ENCODE data around the gene SMC4.
"Not testable (repeated sequence)": the region's sequence is repeated elsewhere in the genome, so short reads cannot be mapped to it uniquely, and the experiment has no call there.

The SMC4 gene

GRCh38 chr3:160399125-160400029 is at the start of gene SMC4, which contains the start of gene IFT80:
SMC4 (plus strand) TSS chr3:160399650; CDS start chr3:160400827, 1,177 bp downstream.
IFT80 (minus strand) TSS chr3:160399225; CDS start chr3:160384600, 14,625 bp downstream.
- DNase-seq: peak; percentile 98

DNA sequence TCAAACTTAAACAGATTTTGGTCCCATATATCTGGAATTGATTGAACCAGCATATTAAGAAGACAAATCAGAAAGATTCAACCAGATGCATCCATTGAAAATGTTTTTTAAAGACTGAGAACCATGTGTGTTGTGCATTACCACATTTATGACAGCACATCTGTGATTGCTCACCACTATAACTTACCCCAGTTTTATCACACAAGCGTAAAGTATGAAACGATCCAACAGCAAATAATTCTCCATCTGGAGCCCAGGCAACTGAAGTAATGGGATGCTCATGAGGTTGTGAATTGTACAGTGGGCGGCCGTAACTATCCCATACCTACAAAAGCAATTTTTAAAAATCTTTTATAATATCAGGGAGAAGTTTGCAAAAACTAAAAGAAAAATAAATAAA is 43.6 kb upstream of the SMC4 start:
- no peak for DNase-seq

DNA sequence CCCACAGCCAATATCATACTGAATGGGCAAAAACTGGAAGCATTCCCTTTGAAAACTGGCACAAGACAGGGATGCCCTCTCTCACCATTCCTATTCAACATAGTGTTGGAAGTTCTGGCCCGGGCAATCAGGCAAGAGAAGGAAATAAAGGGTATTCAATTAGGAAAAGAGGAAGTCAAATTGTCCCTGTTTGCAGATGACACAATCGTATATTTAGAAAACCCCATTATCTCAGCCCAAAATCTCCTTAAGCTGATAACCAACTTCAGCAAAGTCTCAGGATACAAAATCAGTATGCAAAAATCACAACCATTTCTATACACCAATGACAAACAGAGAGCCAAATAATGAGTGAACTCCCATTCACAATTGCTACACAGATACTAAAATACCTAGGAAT is 36.6 kb upstream of the SMC4 start:
- not testable (repeated sequence) for DNase-seq

DNA sequence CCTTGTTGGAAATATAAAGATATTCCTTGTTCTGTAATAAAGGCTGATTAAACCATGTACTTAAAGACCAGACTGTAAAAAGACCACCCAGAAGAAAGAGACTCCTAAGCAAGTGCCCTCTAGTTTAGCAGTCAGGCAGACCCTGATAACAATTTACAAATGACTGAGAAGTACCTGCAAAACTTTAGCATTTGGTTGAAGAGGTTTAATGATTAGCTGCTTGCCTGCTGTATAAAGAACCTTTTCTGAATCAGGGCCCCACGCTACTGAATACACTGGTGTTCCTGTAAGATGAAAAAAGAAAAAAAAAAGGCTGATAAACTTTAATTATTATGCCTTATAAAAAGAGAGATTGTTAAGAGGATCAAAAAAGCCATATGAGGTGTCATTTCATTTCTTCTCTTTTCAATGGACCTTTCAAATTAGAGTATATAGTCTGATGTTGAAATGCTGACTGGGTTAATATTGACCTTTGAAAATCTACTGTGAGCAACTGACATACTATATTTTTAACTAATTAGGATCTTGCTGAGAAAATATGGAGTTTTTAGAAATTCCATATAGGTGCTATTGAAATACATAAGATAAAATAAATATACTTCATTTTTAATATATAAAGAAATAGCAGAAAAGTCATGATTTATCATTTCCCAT is 33.5 kb upstream of the SMC4 start:
- DNase-seq: no peak

DNA sequence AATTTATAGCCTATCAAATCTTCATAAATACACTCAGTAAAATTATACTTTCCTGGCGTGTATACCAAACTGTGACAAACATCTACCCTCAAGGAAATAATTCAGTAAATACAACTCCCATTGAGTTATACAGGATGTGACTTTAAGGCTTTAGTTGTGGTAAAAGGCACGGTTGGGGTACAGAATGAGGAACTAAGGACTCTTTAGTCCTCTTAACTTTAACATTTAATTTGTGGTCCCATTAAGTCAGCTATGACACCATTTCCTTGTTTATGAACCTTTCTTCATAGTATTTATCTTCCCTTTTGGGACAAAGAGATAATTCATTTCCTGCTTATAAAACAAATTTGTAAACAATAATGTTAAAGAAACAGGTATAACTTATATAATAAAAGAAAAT is 30.6 kb upstream of the SMC4 start:
- DNase-seq: no peak

DNA sequence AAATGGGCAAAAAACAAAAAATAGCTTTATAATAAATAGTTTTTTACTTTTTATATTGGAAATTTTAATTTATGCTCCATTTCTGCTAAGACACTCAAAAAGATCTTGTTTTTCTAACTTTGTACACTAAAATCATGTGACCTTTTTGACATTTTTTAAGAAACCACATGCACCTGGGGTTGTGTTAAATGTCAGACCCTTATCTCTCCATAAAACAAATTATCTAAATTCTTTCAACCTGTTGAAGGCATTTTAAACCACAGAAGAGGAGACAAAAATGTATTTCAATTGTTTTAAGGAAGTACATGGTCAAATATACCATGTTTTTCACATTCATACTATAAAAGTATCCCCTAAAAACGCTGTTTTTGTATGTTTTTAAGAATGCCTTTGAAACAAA is 29.7 kb upstream of the SMC4 start:
- no peak for DNase-seq

- no peak for DNase-seq
These were observed 28.2 kb upstream of the SMC4 start for GRCh38 chr3:160370987-160371857.

- no peak for DNase-seq
These were observed 26.7 kb upstream of the SMC4 start for GRCh38 chr3:160372780-160373179.

DNA sequence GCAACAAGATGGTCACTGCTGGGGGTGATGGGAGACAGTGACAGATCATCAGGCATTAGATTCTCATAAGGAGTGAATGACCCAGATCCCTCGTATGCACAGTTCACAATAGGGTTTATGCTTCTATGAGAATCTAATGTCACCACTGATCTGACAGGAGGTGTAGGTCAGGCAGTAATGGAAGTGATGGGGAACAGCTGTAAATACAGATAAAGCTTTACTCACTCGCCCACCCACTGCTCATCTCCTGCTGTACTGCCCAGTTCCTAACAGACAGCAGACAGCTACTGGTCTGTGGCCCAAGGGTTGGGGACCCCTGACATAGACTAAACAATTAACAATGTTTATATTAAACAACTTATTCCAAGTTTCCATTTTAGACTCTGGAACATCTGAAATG is 25.8 kb upstream of the SMC4 start:
- DNase-seq: no peak

DNA sequence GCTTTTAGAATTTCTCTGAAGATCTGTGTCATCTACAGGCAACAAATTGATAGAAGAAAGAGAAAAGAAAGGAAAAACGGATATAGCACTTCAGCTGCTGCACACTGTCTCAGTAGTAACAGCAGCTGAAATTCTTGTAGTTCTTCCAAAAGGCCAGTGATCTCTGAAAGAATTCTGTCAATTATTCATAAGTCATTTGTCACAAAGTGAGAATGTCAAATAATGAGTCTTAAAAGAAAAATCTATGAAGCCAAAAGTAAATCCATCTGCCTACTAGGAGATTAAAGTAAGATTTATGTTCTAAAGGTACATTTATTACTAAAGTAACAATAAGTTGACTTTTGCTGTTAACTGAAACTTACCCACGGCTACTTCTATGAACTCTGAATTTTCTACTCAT is 25.0 kb upstream of the SMC4 start:
- DNase-seq: no peak

DNA sequence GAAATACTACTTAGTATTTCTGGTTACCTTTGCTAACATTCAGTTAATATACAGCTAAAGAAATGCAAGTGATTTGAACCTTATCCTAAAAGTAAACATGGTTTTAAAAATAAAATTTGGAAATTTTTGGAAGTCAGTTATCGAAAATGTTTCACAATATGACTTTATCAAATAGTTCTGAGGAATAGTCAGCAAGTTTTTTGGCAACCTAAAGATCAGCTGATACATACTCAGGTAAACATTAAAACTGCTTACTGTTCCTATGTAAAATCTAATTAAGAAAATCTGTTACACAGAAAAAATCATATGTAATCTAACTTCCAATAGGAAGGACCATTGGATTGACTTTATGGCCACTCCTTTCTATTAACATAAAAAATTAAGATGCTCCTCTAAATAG is 24.5 kb upstream of the SMC4 start:
- DNase-seq: no peak

DNA sequence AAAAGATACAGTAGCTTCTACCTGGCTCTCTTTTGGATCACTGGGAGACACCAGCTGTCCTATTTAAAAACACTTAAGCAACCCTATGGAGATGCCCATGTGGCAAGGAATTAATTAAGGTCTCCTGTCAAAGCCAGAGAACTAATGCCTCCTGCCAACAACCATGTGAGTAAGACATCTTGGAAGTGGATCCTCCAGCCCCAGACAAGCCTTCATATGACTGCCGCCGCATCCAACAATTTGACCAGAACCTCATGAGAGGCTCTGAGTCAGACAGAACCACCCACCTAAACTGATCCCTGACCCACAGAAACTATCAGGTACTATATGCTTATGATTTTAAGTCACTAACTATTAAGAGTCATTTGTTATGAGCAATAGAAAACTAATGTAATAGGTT is 22.8 kb upstream of the SMC4 start:
- DNase-seq: no peak

DNA sequence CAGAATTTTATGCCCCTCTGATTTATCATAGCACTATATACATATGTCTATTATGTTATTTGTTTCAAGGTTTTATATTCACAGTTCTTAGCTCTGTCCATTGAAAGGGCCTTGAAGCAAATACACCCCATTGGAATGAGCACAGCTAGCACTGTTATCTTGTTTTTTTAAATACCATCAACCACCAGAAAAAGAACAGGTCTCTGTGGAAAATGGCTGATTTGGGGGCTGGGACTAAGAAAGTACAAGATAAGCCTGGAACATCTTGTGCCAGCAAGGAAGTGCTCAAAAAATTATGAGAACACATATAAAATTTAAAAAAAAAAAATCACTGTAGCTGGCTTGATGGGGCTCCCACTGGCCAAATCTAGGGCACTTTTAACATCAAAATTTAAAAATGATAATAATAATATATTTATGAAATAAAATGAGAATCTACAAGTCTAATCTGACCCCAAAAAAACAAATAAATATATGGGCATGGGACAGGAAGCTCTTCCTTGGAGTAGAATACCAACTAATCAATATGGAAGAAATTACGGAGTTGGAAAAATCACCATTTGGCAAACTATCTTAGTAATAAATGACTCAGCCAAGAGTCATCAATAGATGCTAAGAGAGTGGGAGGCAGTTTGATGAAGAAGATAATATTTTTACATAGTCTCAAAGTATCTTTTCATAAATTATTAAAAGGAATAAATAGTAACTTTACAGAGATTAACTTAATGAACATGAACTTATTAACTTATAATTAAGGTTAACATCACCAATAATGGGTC is 20.9 kb upstream of the SMC4 start:
- no peak for DNase-seq

- no peak for DNase-seq
These were observed 19.7 kb upstream of the SMC4 start for GRCh38 chr3:160379628-160380214.

DNA sequence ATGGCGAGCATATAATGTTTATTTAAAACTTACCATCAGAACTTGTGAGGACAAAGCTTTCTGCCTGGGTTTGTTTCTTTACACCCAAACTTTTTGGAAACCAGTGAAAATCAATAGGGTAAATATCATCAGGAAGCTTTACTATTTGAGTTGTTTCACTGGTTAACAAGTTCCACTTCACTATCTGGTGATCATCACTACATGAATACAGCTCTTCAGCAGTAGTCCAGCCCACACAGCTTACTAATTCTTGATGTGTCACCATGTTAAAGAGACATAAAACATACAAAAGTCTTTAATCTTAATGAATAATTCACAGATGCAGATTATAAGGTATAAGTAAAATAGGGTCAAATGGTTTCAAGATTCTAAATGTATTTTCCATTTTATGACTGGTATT is 18.0 kb upstream of the SMC4 start:
- DNase-seq: no peak

DNA sequence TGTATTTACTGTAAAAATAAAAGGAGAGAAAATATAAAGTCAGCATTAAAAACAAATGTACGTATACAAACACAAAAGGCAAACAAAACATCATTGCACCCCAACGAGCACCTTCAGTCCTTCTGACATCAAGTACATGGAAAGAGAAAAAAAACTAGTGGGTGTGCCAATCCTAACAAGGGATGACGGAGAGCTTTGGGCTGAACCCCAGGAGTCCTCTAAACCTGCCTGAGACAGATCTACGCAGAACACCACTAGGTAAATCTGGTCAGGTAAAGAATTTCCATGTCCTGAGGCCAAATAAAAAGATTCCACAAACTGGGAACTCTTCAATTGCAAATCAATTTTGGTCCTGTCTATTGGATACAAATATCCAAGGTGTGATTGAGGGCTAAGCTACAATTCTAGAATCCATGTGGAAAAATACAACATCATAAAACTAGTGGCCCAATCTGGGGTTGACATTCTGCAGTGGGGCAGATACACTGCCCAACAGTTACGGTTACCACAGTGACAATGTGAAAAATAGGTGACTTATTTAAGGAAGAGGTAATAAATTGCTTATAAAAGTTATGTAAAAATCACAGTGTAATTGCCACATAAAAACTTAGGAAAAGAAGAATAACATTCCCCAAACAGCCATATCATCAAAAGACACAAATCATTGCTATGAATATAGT is 14.7 kb upstream of the SMC4 start:
- no peak for DNase-seq

DNA sequence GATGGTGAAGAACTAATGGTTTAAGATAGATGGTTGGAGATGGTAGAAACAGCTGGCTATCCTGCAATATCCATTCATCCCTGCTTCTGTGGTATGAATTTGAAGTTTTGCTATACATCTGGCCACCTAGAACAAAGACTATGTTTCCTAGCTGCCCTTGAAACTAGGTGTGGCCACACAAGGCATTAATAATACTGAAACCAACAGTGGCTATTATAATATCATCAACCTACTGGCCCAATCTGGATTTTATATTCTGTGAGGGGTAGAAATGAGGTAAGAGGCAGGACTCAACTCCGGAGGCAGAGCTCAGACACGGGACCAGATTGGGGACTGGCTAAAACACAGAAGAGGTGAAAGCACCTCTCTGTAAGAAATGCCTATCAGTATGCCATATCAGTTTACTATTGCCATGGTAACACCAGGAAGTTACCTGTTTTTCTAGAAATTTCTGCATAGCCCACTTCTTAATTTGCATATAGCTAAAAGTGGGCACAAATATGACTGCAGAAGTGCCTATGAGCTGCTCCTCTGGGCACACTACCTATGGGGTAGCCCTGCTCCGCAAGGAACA is 8.8 kb upstream of the SMC4 start:
- DNase-seq: no peak

DNA sequence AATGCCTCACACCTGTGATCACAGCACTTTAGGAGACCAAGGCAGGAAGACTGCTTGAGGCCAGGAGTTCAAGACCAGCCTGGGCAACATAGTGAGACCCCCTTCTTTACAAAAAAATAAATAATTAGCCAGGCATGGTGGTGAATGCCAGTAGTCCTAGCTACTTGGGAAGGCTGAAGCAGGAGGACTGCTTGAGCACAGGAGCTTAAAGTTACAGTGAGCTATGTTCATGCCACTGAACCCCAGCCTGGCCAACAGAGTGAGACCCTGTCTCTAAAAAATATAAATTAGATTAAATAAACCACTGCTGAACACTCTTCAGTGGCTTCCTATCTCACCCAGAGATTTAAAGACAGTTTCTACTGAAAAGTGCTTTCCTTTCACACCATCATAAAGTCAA is 6.7 kb upstream of the SMC4 start:
- DNase-seq: no peak

DNA sequence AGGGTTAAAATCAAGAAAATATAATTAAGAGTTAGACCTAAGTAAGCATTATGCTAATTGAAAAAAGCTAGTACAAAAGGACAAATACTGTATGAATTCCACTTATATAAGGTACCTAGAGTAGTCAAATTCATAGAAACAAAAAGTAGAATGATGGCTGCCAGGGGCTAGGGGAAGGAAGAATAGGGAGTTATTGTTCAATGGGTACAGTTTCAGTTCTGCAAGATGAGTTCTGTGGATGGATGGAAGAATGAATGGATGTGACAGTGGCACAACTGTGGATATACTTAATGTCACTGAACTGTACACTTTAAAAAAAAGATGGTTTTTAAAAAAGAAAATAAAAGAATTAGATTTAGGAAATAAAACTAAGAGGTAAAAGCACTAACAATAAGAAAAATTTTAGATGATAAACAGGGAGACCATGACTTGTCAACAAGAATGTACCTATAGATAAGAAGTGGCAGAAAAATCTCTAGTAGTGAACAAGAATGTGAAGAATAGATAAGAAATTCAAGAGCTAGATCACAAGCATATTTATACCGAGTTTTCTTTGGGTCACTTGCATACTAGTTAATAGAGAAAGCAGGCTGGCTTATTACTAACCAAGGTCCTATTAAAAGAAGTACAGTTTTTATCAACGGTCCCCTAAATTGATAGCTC is 6.0 kb upstream of the SMC4 start:
- no peak for DNase-seq

- no peak for DNase-seq
These were observed 5.4 kb upstream of the SMC4 start for GRCh38 chr3:160394009-160394392.

DNA sequence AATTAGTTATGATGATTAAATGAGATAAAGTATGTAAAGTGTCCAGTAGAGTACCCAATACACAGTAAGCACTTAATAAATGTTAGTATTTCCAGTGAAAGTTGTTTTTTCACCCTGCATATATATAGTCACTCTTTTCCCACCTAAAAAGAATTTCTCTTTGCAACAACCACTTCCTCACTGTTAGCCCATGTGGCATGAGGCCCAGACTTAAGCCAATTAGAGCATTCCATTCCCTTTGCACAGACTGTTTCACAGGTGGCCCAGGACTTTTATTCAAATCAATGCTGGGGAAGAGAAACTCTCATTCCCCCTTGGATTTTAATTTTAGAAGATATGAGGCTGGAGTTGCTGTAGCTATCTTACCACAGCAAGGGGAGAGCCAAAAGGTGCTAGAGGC is 4.2 kb upstream of the SMC4 start:
- DNase-seq: no peak
